Umbilical cord (tissue), 2 donors: ENCODE results near the gene CYRIA. TPM values are rescaled to one million over a fixed set of nuclear protein-coding genes. Genes with fewer than 3 reads are reported as not detected.

Experiments used
- DNase-seq: peaks from one replicate; pipeline ENCODE4 v3.0.0-alpha.2; 2015; ENCODE audit warnings: low spot score
- total RNA-seq: library from RNA; depleted of rRNA; stranded (reverse); fragments of >200 nt; gene quantifications from one replicate; pipeline ENCODE4 v1.2.3, GENCODE V29; 2014; ENCODE audit warnings: low replicate concordance; ENCODE audit not compliant: insufficient read depth

The CYRIA gene
- 7.2 TPM for total RNA-seq

- DNase-seq: no peak
Observed at GRCh38 chr2:16665748-16666448, at the start of gene CYRIA. CYRIA (minus strand) TSS chr2:16665834; CDS start chr2:16588119, 77,715 bp downstream.

- no peak for DNase-seq
Observed at GRCh38 chr2:16713011-16713423, 47.4 kb upstream of the CYRIA start.

DNA sequence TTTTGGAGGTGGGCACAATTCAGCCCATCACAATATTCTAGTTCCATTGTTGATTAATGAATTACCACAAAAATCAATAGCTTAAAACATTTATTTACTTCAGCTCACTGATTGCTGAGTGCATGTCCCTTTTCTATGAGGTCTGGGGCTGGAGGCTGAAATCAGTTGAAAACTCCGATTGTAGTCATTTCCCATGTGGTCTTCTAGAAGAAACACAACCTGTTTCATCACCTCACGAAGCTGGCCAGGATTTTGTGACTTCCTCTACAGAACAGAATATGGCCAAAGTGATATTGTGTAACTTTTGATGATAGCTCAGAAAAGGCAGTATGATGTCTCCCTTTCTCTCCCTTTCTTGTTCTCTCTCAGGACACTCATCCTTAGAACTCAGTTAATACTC, 44.1 kb upstream of the CYRIA start:
- no peak for DNase-seq

GRCh38 chr2:16708173-16708572, 42.5 kb upstream of the CYRIA start:
- no peak for DNase-seq

DNA sequence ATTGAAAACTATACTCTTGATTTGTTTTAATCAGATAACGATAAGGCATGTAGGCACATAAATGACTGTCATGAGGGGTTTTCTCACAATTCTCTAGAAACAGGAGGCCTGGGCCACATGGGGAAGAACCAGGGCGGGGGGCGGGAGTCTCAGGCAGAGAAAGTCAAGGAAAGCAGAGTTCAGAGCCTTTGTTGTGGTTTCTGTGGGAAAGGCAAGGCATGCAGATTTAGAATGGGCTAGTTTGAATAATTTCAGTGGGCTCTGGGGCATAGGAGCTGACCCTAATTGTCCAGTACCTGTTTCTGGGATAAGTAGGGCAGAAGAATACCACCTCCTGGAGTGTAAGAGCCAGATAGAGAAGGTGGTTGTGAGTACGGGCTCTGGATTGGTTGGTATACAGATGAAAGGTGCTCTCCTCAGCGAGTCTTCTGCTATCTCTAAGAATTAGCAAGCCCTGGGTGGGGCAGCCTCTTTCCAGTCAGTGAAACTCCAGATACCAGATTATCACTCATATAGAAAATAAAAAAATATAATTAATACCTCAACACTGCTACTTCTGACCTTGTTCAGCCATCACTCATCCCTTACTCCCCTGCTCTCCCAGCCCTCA, 41.5 kb upstream of the CYRIA start:
- no peak for DNase-seq

DNA sequence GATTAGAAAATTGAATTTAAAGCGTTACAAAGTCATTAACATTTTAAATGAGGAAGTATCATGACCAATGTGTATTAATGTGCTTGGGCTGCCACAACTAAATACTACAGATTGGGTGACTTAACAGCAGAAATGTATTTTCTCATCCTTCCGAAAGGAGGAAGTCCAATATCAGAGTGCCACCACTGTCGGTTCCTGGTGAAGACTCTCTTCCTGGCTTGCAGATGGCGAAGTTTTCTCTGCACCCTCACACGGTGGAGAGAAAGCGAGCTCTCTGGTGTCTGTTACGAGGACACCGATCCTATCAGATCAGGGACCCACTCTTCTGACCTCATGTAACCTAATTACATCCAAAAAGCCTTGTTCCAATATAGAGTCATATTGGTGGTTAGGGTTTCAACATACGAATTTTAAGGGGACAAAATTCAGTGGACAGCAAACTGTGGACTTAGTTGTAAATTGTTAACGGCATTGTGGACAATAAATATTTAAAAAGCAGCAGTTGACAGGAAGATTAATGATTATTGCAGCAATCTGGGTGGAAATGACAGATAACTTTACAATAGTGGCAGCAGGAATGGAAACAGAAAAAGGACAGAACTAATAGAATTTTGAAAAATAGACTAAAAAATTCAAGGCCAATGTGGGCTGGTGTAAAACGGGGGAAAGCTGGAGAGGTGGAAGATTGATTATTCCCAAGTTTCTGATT, 35.1 kb upstream of the CYRIA start:
- DNase-seq: no peak

- no peak for DNase-seq
Observed at GRCh38 chr2:16693854-16694253, 28.2 kb upstream of the CYRIA start.

DNA sequence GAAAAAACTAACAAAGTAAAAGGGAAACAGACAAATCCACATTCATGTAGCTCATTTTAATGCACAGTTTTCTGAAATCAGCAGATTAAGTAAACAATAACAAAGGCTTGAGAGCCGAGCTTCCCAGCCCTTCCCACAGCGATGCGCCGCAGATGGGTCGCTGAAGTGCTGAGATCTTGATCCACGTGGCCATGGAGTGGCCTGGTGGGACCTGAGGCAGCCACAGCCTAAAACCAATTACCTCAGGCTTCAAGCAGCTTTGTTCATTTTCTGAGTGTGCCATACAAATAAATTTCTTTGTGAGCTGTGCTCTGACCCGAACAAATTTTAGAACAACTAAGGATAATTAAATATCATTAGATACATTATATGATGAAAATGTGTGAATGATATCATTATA, 25.6 kb upstream of the CYRIA start:
- DNase-seq: no peak

- DNase-seq: no peak
Observed at GRCh38 chr2:16687955-16688354, 22.3 kb upstream of the CYRIA start.

DNA sequence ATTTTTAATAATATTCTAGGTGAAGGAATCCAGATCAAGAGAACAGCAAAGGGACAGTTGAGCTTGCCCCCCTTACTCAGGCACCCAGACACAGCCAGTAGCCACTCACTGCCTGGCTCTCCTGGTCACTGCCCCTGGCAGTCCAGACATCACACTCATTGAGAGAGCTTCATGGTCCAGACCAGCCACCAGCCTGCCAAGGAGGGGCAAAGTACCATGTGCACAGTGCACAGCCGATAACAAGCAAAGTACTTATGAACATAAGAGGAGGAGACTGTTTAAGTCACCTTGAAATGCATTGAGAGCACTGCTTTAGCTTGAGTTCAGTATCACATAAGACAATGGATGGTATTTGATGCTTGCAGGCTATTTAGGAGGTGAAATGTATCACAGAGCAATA, 21.6 kb upstream of the CYRIA start:
- no peak for DNase-seq

GRCh38 chr2:16686641-16687040, 21.0 kb upstream of the CYRIA start:
- DNase-seq: no peak

GRCh38 chr2:16685340-16685715, 19.7 kb upstream of the CYRIA start:
- DNase-seq: no peak

GRCh38 chr2:16684676-16685339, 19.2 kb upstream of the CYRIA start:
- no peak for DNase-seq

- no peak for DNase-seq
Observed at GRCh38 chr2:16683576-16683975, 17.9 kb upstream of the CYRIA start.

DNA sequence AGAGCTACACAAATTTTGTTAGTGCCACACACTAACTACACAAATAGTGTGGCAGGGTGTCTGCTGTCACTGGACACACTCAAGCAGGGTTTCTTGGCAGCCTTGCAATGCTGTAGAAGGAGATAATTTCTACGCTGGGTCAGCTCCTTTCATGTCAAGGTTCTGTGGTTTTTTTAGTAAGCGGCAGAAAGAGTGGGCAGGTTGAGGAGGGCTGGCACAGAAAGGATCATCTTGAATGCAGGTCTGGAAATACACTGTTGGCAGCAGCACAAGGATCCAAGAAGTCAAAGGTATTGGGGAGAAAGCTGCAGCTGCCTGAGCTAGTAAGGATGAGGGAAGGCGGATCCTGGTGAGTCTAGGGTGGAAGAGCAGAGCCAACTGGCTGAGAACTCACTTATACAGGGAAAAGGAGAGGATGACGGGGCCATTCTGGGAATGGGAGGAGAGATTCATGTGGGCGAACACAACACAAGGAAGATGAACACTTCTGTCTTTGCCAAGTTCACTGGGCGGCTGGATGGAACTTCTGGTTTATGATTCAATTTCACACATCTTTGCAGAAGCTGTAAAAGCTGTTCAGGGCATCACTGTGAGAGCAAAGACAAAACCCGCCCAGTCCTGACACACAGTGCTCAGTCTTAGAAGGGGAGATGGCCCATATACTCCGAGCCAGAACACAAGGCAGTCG, 16.9 kb upstream of the CYRIA start:
- DNase-seq: no peak

DNA sequence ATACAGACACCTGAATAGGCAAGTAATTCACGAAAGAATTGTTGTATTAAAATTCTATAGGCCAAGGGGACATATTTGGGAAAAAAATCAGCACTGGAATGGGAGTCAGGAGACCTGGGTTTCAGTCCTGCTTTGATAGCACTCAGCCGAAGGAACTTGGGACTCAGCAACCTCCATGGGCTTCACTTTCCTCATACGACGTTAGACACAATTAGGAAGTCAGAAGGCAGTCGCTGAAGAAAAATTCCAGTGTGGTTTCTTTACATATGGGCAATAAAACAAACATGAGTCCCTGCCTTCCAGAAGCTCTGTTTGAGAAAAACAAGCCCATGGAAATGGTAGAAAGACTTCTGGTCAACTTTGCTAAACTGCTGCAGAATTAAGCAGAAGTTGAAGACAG, 15.1 kb upstream of the CYRIA start:
- no peak for DNase-seq

DNA sequence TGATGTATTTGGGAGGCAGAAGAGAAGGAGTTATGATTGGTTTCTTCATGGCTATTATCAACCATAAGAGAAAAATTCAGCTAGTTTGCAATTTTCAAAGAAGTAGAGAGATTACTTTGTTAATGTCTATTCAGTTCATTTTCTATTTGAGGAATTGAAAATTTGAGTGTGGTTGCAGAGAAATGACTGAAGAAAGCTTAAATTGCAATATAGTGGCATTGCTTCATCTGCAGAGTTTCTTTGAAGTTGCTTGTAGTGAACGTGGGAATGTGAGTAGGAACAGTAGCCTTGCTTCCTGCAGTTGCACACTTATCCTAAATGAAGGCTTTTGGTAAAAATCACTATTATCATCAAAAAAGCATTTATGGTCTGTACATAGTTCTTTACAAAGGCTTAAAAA, 14.7 kb upstream of the CYRIA start:
- DNase-seq: no peak

DNA sequence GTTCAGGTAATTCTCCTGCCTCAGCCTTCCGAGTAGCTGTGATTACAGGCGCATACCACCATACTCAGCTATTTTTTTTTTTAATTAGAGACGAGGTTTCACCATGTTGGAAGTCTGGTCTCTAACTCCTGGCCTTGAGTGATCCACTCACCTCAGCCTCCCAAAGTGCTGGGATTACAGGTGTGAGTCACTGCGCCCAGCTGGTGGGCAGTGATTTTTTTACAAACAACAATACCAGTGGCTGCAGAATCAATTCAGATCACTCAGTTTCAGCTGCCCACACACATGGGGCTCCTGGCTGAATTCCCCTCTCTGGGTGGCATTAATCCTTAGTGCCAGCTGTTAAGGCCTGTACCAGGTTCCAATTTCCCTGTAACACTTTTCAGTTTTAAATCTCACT, 13.3 kb upstream of the CYRIA start:
- no peak for DNase-seq

- DNase-seq: no peak
Observed at GRCh38 chr2:16677875-16678274, 12.2 kb upstream of the CYRIA start.

- no peak for DNase-seq
Observed at GRCh38 chr2:16675781-16676180, 10.1 kb upstream of the CYRIA start.

GRCh38 chr2:16674154-16674553, 8.5 kb upstream of the CYRIA start:
- no peak for DNase-seq

DNA sequence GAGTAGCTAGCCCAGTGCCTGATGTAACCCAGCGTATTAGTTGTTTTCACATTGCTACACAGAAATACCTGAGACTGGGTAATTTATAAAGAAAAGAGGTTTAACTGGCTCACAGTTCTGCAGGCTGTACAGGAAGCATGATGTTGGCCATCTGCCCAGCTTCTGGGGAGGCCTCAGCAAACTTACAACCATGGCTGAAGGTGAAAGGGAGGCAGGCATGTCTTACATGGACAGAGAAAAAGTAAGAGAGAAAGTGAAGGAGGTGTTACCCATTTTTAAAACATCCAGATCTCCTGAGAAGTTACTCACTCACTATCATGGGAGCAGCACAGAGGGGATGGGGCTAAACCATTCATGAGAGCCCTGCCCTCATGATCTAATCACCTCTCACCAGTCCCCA, 6.1 kb upstream of the CYRIA start:
- no peak for DNase-seq
